Osteocyte (in vitro differentiated cells): Measurements from ENCODE around the gene JCAD. TPM values are rescaled to one million over a fixed set of nuclear protein-coding genes. Genes with fewer than 3 reads are reported as not detected.

Experiments
- DNase-seq: peaks from one replicate; pipeline ENCODE4 v3.0.0; 2021; ENCODE audit warnings: mixed read lengths; ENCODE audit not compliant: unreplicated experiment; ENCODE audit errors: extremely low spot score
- H3K27ac Mint-ChIP-seq: one replicate; pipeline ENCODE4 v1.8.0; 2021; ENCODE audit warnings: mild to moderate bottlenecking, mixed read lengths; ENCODE audit not compliant: unreplicated experiment
- H3K27me3 Mint-ChIP-seq: one replicate; pipeline ENCODE4 v1.8.0; 2021; ENCODE audit warnings: mixed read lengths; ENCODE audit not compliant: unreplicated experiment
- H3K36me3 Mint-ChIP-seq: one replicate; pipeline ENCODE4 v1.8.0; 2021; ENCODE audit warnings: mixed read lengths; ENCODE audit not compliant: unreplicated experiment
- H3K4me1 Mint-ChIP-seq: one replicate; pipeline ENCODE4 v1.8.0; 2021; ENCODE audit warnings: mixed read lengths; ENCODE audit not compliant: unreplicated experiment
- H3K4me3 Mint-ChIP-seq: one replicate; pipeline ENCODE4 v1.8.0; 2021; ENCODE audit warnings: mild to moderate bottlenecking, moderate library complexity, mixed read lengths; ENCODE audit not compliant: unreplicated experiment
- H3K9me3 Mint-ChIP-seq: one replicate; pipeline ENCODE4 v1.8.0; 2021; ENCODE audit warnings: mixed read lengths; ENCODE audit not compliant: unreplicated experiment
- total RNA-seq: library from RNA; stranded (reverse); gene quantifications from 2 replicates; pipeline ENCODE4 v1.2.1, GENCODE V29; 2021
- TF ChIP-seq, protein P1 (sequence below): fragments of 200-600 bp; sonication (generic); IDR thresholded peaks from 2 replicates; pipeline ENCODE4 v1.5.0; 2021; ENCODE audit warnings: antibody characterized with exemption, mild to moderate bottlenecking, moderate library complexity

Gene JCAD
- total RNA-seq, 1 donor from 2014 or later = 7.5 TPM

DNA sequence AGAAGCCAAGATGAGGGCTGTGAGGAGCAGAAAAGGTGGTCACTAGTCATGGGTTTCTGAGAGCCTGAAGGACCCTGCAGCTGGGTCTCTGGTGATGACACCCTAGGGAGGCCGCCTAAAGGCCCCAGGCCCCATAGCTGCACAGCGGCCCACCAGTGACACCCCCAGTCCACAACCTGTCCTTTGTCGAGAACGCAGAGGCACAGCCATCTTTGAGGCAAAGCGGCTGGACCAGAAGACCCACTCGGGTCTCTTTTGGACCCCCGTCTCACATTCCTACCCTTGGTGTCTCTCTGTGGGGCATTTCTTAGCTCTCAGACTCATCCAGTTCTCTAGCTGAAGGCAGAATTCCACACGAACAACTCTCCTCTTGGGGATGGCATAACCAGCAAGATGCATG is 18.8 kb downstream of the JCAD start:
- DNase-seq = no peak
- peaks cover under 1% of the 10 kb centered on the region for H3K27me3 Mint-ChIP-seq
- H3K4me3 Mint-ChIP-seq = no peak overlapping the region
- no peak overlapping the region for H3K27ac Mint-ChIP-seq
- H3K9me3 Mint-ChIP-seq = no peaks in the 10 kb centered on the region
- peaks cover 8% of the 10 kb centered on the region for H3K36me3 Mint-ChIP-seq
- no peaks in the 10 kb centered on the region for H3K4me1 Mint-ChIP-seq
- TF ChIP-seq, protein P1, sequence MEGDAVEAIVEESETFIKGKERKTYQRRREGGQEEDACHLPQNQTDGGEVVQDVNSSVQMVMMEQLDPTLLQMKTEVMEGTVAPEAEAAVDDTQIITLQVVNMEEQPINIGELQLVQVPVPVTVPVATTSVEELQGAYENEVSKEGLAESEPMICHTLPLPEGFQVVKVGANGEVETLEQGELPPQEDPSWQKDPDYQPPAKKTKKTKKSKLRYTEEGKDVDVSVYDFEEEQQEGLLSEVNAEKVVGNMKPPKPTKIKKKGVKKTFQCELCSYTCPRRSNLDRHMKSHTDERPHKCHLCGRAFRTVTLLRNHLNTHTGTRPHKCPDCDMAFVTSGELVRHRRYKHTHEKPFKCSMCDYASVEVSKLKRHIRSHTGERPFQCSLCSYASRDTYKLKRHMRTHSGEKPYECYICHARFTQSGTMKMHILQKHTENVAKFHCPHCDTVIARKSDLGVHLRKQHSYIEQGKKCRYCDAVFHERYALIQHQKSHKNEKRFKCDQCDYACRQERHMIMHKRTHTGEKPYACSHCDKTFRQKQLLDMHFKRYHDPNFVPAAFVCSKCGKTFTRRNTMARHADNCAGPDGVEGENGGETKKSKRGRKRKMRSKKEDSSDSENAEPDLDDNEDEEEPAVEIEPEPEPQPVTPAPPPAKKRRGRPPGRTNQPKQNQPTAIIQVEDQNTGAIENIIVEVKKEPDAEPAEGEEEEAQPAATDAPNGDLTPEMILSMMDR = no peak

DNA sequence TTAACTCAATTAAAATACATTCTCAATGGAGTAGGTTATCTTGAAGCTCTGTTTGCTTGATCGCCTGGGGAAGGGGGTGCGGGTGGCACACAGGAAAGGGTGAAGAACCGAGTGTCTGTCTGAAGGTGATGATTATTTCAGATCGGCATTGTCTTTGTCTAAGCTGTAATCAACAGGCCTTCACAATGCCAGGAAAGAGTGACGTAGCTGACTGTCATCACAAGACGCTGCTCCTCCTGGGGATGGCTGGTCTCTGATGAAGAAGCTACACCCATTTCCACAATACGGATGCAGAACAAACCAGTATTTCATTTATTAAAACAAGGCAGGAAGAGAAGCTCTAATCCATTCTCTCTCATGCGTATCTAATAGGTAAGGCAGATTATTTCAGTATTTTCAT is 19.4 kb downstream of the JCAD start:
- H3K4me3 Mint-ChIP-seq = no peak overlapping the region
- no peaks in the 10 kb centered on the region for H3K27me3 Mint-ChIP-seq
- H3K27ac Mint-ChIP-seq = no peak overlapping the region
- TF ChIP-seq, protein P1 = no peak
- H3K36me3 Mint-ChIP-seq = peaks cover 3% of the 10 kb centered on the region
- H3K4me1 Mint-ChIP-seq = no peaks in the 10 kb centered on the region
- H3K9me3 Mint-ChIP-seq = no peaks in the 10 kb centered on the region
- no peak for DNase-seq

GRCh38 chr10:30039567-30039966 is 19.8 kb downstream of the JCAD start:
- Mint-ChIP-seq H3K36me3 (peaks cover 3% of the 10 kb centered on the region), H3K4me3 (no peak overlapping the region), H3K9me3 (no peaks in the 10 kb centered on the region), H3K27me3 (no peaks in the 10 kb centered on the region), H3K4me1 (no peaks in the 10 kb centered on the region), H3K27ac (no peak overlapping the region)
- no peak for DNase-seq
- TF ChIP-seq, protein P1 = no peak

- DNase-seq = no peak
- Mint-ChIP-seq H3K36me3 (peaks cover 3% of the 10 kb centered on the region), H3K27ac (no peak overlapping the region)
These were observed 20.4 kb downstream of the JCAD start for GRCh38 chr10:30038781-30039536.

GRCh38 chr10:30037620-30038336 is 21.6 kb downstream of the JCAD start:
- TF ChIP-seq, protein P1 = no peak
- Mint-ChIP-seq H3K27me3 (no peaks in the 10 kb centered on the region), H3K4me1 (no peaks in the 10 kb centered on the region), H3K27ac (no peak overlapping the region), H3K9me3 (no peaks in the 10 kb centered on the region), H3K36me3 (peaks cover 3% of the 10 kb centered on the region), H3K4me3 (no peak overlapping the region)
- DNase-seq = no peak

More at GRCh38 chr10:30038781-30039536, 20.4 kb downstream of the JCAD start:
- TF ChIP-seq, protein P1 = no peak
- Mint-ChIP-seq H3K9me3 (no peaks in the 10 kb centered on the region), H3K4me3 (no peak overlapping the region), H3K27me3 (no peaks in the 10 kb centered on the region), H3K4me1 (no peaks in the 10 kb centered on the region)
